DND-41 (cell line): ENCODE measurements around the gene HPRT1.

Experiments used
- CTCF ChIP-seq: IDR thresholded peaks from 2 replicates; pipeline ENCODE4 v1.5.1; 2012; ENCODE audit warnings: borderline replicate concordance, low read length, moderate library complexity, mild to moderate bottlenecking; ENCODE audit not compliant: poor library complexity, severe bottlenecking; ENCODE audit errors: extremely low read depth
- EZH2 ChIP-seq: IDR thresholded peaks from 3 replicates; pipeline ENCODE4 v1.6.1; 2012; ENCODE audit warnings: borderline replicate concordance, low read depth, mild to moderate bottlenecking, moderate library complexity, low read length, inconsistent platforms; ENCODE audit not compliant: severe bottlenecking

DNA sequence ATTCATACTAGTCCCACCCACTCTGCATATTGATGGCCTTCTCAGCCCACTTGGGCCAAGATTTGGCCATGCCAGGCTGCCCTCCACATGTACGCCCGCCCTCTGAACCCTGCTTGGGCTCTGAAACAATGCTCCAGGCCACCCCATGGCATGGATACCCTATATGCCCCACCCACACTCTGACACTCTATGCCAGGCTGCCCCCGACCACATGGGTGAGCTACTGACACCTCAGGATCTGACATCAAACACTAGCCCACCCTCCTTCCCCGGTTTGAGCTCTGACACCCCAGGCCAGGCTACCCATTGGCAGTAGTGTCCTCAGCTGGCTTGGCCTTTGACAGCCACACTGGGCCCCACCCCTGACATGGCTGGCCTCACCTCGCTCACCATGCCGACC, 69.5 kb downstream of the HPRT1 start:
- no peak for TF ChIP-seq CTCF
- TF ChIP-seq EZH2: no peak
